Fibroblast of pulmonary artery (primary cell): Measurements from ENCODE around the gene CES2.
"Not testable (repeated sequence)": the region's sequence is repeated elsewhere in the genome, so short reads cannot be mapped to it uniquely, and the experiment has no call there.

Experiments
- DNase-seq: peaks from one replicate; pipeline ENCODE4 v3.0.0-alpha.2; 2010; ENCODE audit warnings: low read depth
- H3K4me3 ChIP-seq: replicated peaks from 2 replicates; pipeline ENCODE4 v1.5.1; 2011; ENCODE audit warnings: low read depth, mild to moderate bottlenecking, control low read depth, low read length, moderate library complexity
- TF ChIP-seq, protein P1 (sequence below): IDR thresholded peaks from 2 replicates; pipeline ENCODE4 v1.5.1; 2011; ENCODE audit warnings: mild to moderate bottlenecking, control low read depth, low read length, inconsistent platforms; ENCODE audit errors: missing control alignments

The CES2 gene

DNA sequence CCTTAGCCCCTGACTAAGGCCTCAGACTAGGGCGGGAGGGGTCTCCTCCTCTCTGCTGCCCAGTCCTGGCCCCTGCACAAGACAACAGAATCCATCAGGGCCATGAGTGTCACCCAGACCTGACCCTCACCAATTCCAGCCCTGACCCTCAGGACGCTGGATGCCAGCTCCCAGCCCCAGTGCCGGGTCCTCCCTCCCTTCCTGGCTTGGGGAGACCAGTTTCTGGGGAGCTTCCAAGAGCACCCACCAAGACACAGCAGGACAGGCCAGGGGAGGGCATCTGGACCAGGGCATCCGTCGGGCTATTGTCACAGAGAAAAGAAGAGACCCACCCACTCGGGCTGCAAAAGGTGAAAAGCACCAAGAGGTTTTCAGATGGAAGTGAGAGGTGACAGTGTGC is 38.4 kb downstream of the CES2 start:
- no peak overlapping the region for H3K4me3 ChIP-seq
- DNase-seq, result no peak
- TF ChIP-seq, protein P1, sequence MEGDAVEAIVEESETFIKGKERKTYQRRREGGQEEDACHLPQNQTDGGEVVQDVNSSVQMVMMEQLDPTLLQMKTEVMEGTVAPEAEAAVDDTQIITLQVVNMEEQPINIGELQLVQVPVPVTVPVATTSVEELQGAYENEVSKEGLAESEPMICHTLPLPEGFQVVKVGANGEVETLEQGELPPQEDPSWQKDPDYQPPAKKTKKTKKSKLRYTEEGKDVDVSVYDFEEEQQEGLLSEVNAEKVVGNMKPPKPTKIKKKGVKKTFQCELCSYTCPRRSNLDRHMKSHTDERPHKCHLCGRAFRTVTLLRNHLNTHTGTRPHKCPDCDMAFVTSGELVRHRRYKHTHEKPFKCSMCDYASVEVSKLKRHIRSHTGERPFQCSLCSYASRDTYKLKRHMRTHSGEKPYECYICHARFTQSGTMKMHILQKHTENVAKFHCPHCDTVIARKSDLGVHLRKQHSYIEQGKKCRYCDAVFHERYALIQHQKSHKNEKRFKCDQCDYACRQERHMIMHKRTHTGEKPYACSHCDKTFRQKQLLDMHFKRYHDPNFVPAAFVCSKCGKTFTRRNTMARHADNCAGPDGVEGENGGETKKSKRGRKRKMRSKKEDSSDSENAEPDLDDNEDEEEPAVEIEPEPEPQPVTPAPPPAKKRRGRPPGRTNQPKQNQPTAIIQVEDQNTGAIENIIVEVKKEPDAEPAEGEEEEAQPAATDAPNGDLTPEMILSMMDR, result no peak

DNA sequence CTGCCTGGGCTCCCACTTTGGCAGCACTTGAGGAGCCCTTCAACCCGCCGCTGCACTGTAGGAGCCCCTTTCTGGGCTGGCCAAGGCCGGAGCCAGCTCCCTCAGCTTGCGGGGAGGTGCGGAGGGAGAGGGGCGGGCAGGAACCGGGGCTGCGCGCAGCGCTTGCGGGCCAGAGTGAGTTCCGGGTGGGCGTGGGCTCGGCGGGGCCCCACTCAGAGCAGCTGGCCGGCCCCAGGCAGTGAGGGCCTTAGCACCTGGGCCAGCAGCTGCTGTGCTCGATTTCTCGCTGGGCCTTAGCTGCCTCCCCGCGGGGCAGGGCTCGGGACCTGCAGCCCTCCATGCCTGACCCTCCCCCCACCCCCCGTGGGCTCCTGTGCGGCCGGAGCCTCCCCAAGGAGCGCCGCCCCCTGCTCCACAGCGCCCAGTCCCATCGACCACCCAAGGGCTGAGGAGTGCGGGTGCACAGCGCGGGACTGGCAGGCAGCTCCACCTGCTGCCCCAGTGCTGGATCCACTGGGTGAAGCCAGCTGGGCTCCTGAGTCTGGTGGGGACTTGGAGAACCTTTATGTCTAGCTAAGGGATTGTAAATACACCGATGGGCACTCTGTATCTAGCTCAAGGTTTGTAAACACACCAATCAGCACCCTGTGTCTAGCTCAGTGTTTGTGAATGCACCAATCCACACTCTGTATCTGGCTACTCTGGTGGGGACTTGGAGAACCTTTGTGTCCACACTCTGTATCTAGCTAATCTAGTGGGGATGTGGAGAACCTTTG is 39.0 kb downstream of the CES2 start:
- not testable (repeated sequence) for H3K4me3 ChIP-seq, DNase-seq

- DNase-seq, H3K4me3 ChIP-seq: not testable (repeated sequence)
These were observed 39.6 kb downstream of the CES2 start for GRCh38 chr16:66974932-66975246.

DNA sequence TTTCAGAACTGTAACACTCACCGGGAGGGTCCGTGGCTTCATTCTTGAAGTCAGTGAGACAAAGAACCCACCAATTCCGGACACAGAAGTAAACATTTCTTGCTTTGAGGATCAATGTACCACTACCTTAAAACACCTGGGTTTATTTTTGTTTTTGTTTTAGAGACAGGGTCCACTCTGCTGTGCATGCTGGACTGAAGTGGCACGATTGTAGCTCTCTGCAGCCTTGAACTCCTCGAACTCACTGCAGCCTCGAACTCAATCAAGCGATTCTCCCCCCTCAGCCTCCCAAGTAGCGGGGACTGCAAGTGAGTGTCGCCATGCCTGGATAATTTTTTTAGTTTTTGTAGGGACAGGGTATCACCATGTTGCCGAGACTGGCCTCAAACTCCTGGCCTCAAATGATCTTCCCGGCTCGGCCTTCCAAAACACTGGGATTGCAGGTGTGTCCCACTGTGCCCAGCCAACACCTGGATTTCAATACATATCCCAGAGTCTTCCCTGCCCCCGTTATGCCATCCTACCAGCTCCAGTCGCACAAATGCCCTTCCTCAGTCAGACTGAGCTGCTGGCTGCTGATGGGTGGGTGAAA is 40.1 kb downstream of the CES2 start:
- DNase-seq, result no peak
- TF ChIP-seq, protein P1, result no peak
- H3K4me3 ChIP-seq, result no peak overlapping the region

DNA sequence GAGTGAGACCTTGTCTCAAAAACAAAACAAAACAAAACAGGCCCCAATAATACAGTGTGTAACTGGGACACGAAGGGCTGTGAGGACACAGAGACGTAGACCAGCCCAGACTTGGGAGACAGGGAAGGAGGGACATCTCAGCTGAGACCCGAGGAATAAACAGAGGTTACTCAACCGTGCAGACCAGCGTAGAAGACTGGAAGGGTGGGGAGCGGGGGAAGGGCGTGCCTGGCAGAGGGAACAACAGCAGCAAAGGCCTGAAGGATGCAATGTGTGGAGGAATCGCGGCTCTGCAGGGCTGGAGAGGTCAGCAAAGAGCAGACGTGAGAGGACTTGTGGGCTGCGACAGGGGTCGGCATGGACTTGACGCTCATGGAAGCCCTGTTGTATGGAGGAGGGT is 41.4 kb downstream of the CES2 start:
- no peak for DNase-seq
- H3K4me3 ChIP-seq, result no peak overlapping the region
- TF ChIP-seq, protein P1, result no peak

DNA sequence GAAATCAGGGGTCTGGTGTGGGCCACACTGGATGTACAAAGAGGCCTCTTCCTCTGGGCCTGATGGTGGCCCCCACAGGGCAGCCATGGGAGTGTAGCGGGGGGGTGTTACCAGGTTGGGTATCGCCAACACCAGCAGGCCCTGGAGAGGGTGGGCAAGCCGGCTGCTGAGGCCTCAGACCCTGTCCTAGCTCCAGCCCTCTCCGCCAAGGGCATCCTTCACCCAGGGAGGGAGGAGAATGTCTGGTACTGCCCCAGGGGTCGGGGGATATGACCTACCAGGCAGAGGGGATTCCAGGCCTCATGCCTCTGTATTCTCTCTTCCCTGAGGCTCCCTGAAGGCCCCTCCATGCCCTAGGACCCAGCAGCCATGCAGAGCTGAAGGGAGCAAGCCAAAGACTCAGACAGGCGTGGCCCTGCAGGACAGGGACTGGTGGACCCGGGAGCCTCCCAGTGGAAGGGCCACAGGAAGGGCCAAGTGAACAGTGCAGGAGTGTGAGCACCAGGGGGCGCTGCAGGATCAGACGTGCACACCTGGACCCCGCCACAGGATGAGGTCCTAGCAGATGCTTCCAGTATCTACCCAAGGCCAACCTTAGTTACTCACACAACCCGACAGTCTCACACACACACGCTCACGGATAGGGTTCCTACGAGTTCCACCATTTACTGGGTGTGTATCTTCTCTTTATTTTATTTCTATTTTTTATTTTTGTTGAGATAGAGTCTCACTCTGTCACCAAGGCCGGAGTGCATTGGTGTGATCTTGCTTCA is 42.2 kb downstream of the CES2 start:
- DNase-seq, result peak; percentile 85
- TF ChIP-seq, protein P1, result peak; percentile 84
- no peak overlapping the region for H3K4me3 ChIP-seq

DNA sequence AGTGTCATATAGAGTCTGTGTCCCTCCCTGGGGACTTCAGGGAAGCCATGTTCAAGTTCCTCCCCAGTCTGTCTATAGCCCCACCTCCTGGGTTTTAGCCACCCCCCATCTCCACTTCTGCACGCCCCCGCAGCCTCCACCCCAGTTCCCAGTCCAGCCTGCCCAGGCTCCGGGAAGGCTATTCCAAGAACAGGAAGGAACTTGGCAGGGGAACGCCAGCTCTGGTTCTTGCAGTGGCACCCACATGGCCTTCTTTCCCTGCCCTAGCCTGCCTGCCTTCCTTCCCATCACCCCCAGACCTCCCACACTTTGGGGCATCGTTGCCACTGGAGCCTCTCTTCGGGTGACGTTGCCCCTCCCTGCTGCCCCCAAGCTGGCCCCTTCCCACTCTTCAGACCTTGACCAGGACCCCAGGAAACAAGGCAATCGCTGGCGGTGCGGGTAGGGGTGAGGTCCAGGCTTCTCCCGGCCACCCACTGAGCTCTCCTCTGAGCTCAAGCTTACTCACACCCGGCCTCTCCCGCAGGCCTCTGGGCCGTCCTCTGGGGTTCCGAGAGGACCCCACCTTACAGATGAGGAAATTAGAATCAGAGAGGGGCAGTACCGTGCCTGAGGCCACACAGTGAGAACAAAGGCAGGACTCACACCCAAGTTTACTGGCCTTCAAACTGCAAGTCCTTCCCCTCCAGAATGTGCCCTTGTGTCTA is 43.8 kb downstream of the CES2 start:
- peak; percentile 22 for DNase-seq
- H3K4me3 ChIP-seq, result no peak overlapping the region
- TF ChIP-seq, protein P1, result no peak
